ENCODE results near the gene LONP2.

- no peak for TF ChIP-seq CTCF (IDR thresholded peaks at IDR 0.05; ENCODE audit: low read depth, low read length)
- no peak for TF ChIP-seq EZH2phosphoT487 (IDR thresholded peaks at IDR 0.05; ENCODE audit: low read depth)
These were observed 30.4 kb downstream of the LONP2 start for GRCh38 chr16:48274476-48274875.

Data from OCI-LY3 (cell line).